Lower lobe of right lung (tissue), 2 donors: Measurements from ENCODE around the gene UBR3. TPM values are rescaled to one million over a fixed set of nuclear protein-coding genes. Genes with fewer than 3 reads are reported as not detected.

Experiments
- ATAC-seq, 2 donors: fragments of 200-7000 bp; cut with Tn5 transposase; one replicate each; pipeline ENCODE4 v1.9.1; 2020 to 2022; ENCODE audit warnings: mild to moderate bottlenecking in 2 of 2, moderate library complexity in 2 of 2
- DNase-seq: peaks from one replicate; pipeline ENCODE4 v3.0.0-alpha.2; 2020
- H3K27ac ChIP-seq: fragments of 200-600 bp; one replicate; pipeline ENCODE4 v1.8.0; 2022
- H3K27me3 ChIP-seq: fragments of 200-600 bp; one replicate; pipeline ENCODE4 v1.8.0; 2022; ENCODE audit warnings: low read depth
- H3K36me3 ChIP-seq: fragments of 200-600 bp; one replicate; pipeline ENCODE4 v1.8.0; 2022; ENCODE audit warnings: mild to moderate bottlenecking
- H3K4me1 ChIP-seq: fragments of 200-600 bp; one replicate; pipeline ENCODE4 v1.8.0; 2022
- H3K4me3 ChIP-seq: fragments of 200-600 bp; one replicate; pipeline ENCODE4 v1.8.0; 2022; ENCODE audit warnings: mild to moderate bottlenecking
- H3K9me3 ChIP-seq: fragments of 200-600 bp; one replicate; pipeline ENCODE4 v1.8.0; 2022
- intact Hi-C: fragments of 100-400 bp; cut with DNase I; formaldehyde crosslinking; loops from one replicate; pipeline ENCODE4 v1.11.0; 2022
- total RNA-seq: library from RNA; stranded (reverse); fragmentation: NEBNext Ultra II Directional; extraction: Animal tissue kit (Norgen Biotek cat#: 25700); gene quantifications from one replicate; pipeline ENCODE4 v1.2.1, GENCODE V29; 2021
- TF ChIP-seq, protein P1 (sequence below): fragments of 200-600 bp; IDR thresholded peaks from one replicate; pipeline ENCODE4 v1.8.0; 2022; ENCODE audit warnings: antibody characterized with exemption, mild to moderate bottlenecking
- donor health status: DM: no; HTN: yes; CAD: no; lungs with severe emphysema.

The UBR3 gene
- total RNA-seq, 1 donor from 2014 or later, result 46.7 TPM

DNA sequence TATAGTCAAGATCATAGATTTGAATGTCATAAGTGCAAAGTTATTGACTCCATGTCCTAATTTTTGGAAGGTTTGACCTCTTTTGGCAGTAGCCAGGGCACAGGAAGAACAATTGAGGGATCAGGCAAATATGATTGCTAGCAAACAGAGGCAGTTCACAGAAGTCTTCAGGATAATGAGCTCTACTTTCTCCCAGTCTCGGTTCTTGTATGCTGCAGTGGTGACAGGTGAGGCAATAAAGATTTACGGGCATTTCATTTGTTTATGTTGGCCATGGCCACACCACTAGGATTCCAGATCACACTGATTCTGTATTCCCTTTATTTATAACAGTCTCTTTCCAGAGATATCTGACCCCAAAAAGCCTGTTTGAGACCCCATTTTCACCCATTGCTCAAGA lies 137.5 kb downstream of the UBR3 start:
- ATAC-seq (no peak), DNase-seq (no peak)
- Histone ChIP-seq H3K27ac (no peak overlapping the region), H3K4me1 (no peaks in the 10 kb centered on the region), H3K36me3 (peaks cover 34% of the 10 kb centered on the region), H3K27me3 (no peaks in the 10 kb centered on the region), H3K4me3 (no peak overlapping the region), H3K9me3 (no peaks in the 10 kb centered on the region)
- intact Hi-C loops, result no loop called here
- TF ChIP-seq, protein P1, sequence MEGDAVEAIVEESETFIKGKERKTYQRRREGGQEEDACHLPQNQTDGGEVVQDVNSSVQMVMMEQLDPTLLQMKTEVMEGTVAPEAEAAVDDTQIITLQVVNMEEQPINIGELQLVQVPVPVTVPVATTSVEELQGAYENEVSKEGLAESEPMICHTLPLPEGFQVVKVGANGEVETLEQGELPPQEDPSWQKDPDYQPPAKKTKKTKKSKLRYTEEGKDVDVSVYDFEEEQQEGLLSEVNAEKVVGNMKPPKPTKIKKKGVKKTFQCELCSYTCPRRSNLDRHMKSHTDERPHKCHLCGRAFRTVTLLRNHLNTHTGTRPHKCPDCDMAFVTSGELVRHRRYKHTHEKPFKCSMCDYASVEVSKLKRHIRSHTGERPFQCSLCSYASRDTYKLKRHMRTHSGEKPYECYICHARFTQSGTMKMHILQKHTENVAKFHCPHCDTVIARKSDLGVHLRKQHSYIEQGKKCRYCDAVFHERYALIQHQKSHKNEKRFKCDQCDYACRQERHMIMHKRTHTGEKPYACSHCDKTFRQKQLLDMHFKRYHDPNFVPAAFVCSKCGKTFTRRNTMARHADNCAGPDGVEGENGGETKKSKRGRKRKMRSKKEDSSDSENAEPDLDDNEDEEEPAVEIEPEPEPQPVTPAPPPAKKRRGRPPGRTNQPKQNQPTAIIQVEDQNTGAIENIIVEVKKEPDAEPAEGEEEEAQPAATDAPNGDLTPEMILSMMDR, result no peak

- ATAC-seq, result no peak
- Histone ChIP-seq H3K27ac (no peak overlapping the region), H3K4me1 (no peaks in the 10 kb centered on the region), H3K9me3 (no peaks in the 10 kb centered on the region), H3K27me3 (no peaks in the 10 kb centered on the region), H3K4me3 (no peak overlapping the region), H3K36me3 (peaks cover 27% of the 10 kb centered on the region)
- intact Hi-C loops, result no loop called here
- DNase-seq, result no peak
- TF ChIP-seq, protein P1, result no peak
Measured at GRCh38 chr2:169965495-169965894, 138.2 kb downstream of the UBR3 start.

- TF ChIP-seq, protein P1, result no peak
- DNase-seq (no peak), ATAC-seq (no peak)
- Histone ChIP-seq H3K4me3 (no peak overlapping the region), H3K36me3 (peaks cover 22% of the 10 kb centered on the region), H3K27ac (no peak overlapping the region), H3K27me3 (no peaks in the 10 kb centered on the region), H3K4me1 (no peaks in the 10 kb centered on the region), H3K9me3 (no peaks in the 10 kb centered on the region)
- intact Hi-C loops, result no loop called here
Measured at GRCh38 chr2:169966454-169966853, 139.2 kb downstream of the UBR3 start.

- TF ChIP-seq, protein P1, result no peak
- Histone ChIP-seq H3K27ac (no peak overlapping the region), H3K4me1 (no peaks in the 10 kb centered on the region), H3K4me3 (no peak overlapping the region), H3K36me3 (peaks cover 21% of the 10 kb centered on the region), H3K9me3 (no peaks in the 10 kb centered on the region), H3K27me3 (no peaks in the 10 kb centered on the region)
- DNase-seq (no peak), ATAC-seq (no peak)
- intact Hi-C loops, result no loop called here
Measured at GRCh38 chr2:169968743-169969142, 141.5 kb downstream of the UBR3 start.

DNA sequence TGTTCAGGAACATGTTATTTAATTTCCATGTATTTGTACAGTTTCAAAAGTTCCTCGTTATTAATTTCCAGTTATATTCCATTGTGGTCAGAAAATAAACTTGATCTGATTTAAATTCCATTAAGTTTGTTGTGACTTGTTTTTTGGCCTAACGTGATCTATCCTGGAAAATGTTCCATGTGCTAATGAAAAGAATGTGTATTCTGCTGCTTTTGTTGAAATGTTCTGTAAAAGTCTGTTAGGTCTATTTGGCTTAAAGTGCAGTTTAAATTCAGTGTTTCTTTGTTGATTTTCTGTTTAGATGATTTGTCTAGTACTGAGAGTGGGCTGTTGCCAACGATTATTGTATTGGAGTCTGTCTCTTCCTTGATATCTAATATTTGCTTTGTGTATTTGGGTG lies 148.0 kb downstream of the UBR3 start:
- TF ChIP-seq, protein P1, result no peak

More for the DNA sequence above, 148.0 kb downstream of the UBR3 start:
- no peak overlapping the region for H3K4me3 ChIP-seq
- ATAC-seq (no peak), DNase-seq (no peak)
- no peaks in the 10 kb centered on the region for H3K27me3 ChIP-seq
- peaks cover 22% of the 10 kb centered on the region for H3K9me3 ChIP-seq
- no peaks in the 10 kb centered on the region for H3K4me1 ChIP-seq
- H3K36me3 ChIP-seq, result peaks cover 10% of the 10 kb centered on the region
- no peak overlapping the region for H3K27ac ChIP-seq
- intact Hi-C loops, result no loop called here
